ENCODE data around the gene PRKCE. TPM values are rescaled to one million over a fixed set of nuclear protein-coding genes. Genes with fewer than 3 reads are reported as not detected.
A peak's percentile ranks its signal among the peaks of the same experiment; 100 is the strongest.

PRKCE gene
- total RNA-seq, 1 experiment from 2014 or later, result 14.8 TPM

DNA sequence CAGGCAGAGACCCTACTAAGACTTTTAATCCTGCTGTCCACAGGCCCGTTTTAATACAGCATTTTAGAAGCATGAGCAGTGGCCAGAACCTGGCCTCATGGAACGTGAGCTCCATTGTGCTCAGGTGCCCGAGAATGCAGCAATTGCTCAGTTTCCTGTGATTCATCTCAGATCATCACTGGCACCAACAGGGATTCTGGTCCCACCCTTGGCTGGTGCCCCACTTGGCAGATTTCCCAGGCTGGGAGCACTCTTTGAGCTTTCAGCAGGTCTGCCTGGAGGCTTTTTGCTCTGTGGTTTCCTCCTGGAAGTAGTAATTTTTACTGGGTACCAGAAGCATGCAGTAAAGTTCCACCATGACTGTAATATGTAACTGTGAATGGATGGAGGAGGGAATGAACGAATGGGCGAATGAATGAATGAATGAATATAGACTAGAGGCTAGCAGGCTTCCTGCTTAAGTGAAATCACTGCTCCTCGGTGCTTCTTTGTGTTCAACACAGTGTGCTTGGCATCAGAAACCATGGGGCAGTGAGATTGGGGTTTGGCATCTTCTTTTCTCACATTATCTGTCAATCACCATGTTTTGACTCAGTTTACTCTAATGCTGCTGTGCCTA lies 312.9 kb downstream of the PRKCE start:
- Histone ChIP-seq H3K9me3 (ENCODE audit: control insufficient read depth in 1 of 2, insufficient read depth in 1 of 2, low read depth in 1 of 2, low read length in 2 of 2) (no peaks in the 10 kb centered on the region), H3K79me2 (ENCODE audit: insufficient read depth, low read length) (no peaks in the 10 kb centered on the region), H3K9ac (ENCODE audit: low read length) (peak overlapping the region; percentile 62), H3K36me3 (ENCODE audit: control insufficient read depth in 1 of 2, insufficient read depth in 2 of 2, low read length in 2 of 2) (no peaks in the 10 kb centered on the region), H3K27me3 (ENCODE audit: insufficient read depth, low read length) (no peaks in the 10 kb centered on the region), H3K27ac (ENCODE audit: low read depth, low read length) (peak overlapping the region; percentile 90), H3K4me1 (ENCODE audit: control insufficient read depth in 1 of 2, insufficient read depth in 2 of 2, low read length in 2 of 2) (peaks cover 61 to 90% of the 10 kb centered on the region in 2 experiments), H3K4me3 (replicated peaks in 1 of 2; ENCODE audit: low read depth in 1 of 2, low read length in 2 of 2) (peak overlapping the region in 1 of 2 experiments; percentile 33; a peak in 2 of 4 replicates), H4K20me1 (ENCODE audit: insufficient read depth) (no peaks in the 10 kb centered on the region), H3K9me2 (ENCODE audit: insufficient read depth) (no peaks in the 10 kb centered on the region), H2AFZ (ENCODE audit: low read depth, low read length, poor library complexity, severe bottlenecking) (no peak overlapping the region), H3K4me2 (ENCODE audit: low read length) (peak overlapping the region; percentile 71)
- BruUV-seq (replicated peaks), result no TSS peak
- DNase-seq (ENCODE audit: low read depth, low spot score) (peak; percentile 97), ATAC-seq (peak; percentile 79)
- CTCF ChIA-PET, result interaction anchor here (0.9 to 3.2 kb wide), 5 partner anchors 21 to 356 kb away, joined by 3 to 11 read pairs (median 5); no protein-coding TSS in a partner anchor
- RAD21 ChIA-PET (ENCODE audit: low non-redundant PET in 1 of 2, low total read pairs in 2 of 2, uncharacterized antibody in 2 of 2, unreplicated experiment in 2 of 2), result no interaction called here
- intact Hi-C loops (cut with micrococcal nuclease), result no loop called here
- POLR2A ChIA-PET, result interaction anchor here (1.3 to 2.9 kb wide), 5 partner anchors 9 to 29 kb away, joined by 4 to 13 read pairs (median 6); no protein-coding TSS in a partner anchor
- TF ChIP-seq SRF (IDR thresholded peaks at IDR 0.05; ENCODE audit: low read depth) (peak; percentile 88), CBX3 (IDR thresholded peaks at IDR 0.05; ENCODE audit: low read depth) (peak; percentile 99), SP1 (IDR thresholded peaks at IDR 0.05; ENCODE audit: low read depth) (peak; percentile 99), EGR1 (IDR thresholded peaks at IDR 0.05; ENCODE audit: low read depth) (no peak), EZH2phosphoT487 (IDR thresholded peaks at IDR 0.05; ENCODE audit: borderline replicate concordance) (no peak), EZH2 (IDR thresholded peaks at IDR 0.05) (no peak), SIN3A (IDR thresholded peaks at IDR 0.05; ENCODE audit: low read depth) (peak; percentile 94), RAD21 (IDR thresholded peaks at IDR 0.05; ENCODE audit: low read depth) (peak; percentile 50), ZFX (IDR thresholded peaks at IDR 0.05) (no peak), FOSL1 (IDR thresholded peaks at IDR 0.05; ENCODE audit: low read depth) (peak; percentile 99), ZNF274 (IDR thresholded peaks at IDR 0.05; ENCODE audit: low read depth, low read length) (no peak), ELF1 (IDR thresholded peaks at IDR 0.05; ENCODE audit: borderline replicate concordance, low read depth) (no peak; the same call in 1 of the 2 replicates), CEBPB (IDR thresholded peaks at IDR 0.05; ENCODE audit: low read depth) (peak; percentile 94), TCF7L2 (IDR thresholded peaks at IDR 0.05; ENCODE audit: borderline replicate concordance, extremely low read depth, insufficient read depth, insufficient read length) (peak; percentile 89), POLR2A (IDR thresholded peaks at IDR 0.05; ENCODE audit: borderline replicate concordance, extremely low read depth, insufficient read depth, insufficient read length) (no peak), POLR2AphosphoS5 (IDR thresholded peaks at IDR 0.05; ENCODE audit: low read depth, low read length) (peak; percentile 87), YY1 (IDR thresholded peaks at IDR 0.05; ENCODE audit: extremely low read depth, insufficient replicate concordance, low read depth, low read length) (peak; percentile 57), JUND (IDR thresholded peaks at IDR 0.05) (peak; percentile 99)
- TF ChIP-seq, protein P1, sequence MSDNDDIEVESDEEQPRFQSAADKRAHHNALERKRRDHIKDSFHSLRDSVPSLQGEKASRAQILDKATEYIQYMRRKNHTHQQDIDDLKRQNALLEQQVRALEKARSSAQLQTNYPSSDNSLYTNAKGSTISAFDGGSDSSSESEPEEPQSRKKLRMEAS (IDR thresholded peaks at IDR 0.05), result peak; percentile 95
- TF ChIP-seq, protein P2, sequence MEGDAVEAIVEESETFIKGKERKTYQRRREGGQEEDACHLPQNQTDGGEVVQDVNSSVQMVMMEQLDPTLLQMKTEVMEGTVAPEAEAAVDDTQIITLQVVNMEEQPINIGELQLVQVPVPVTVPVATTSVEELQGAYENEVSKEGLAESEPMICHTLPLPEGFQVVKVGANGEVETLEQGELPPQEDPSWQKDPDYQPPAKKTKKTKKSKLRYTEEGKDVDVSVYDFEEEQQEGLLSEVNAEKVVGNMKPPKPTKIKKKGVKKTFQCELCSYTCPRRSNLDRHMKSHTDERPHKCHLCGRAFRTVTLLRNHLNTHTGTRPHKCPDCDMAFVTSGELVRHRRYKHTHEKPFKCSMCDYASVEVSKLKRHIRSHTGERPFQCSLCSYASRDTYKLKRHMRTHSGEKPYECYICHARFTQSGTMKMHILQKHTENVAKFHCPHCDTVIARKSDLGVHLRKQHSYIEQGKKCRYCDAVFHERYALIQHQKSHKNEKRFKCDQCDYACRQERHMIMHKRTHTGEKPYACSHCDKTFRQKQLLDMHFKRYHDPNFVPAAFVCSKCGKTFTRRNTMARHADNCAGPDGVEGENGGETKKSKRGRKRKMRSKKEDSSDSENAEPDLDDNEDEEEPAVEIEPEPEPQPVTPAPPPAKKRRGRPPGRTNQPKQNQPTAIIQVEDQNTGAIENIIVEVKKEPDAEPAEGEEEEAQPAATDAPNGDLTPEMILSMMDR (IDR thresholded peaks at IDR 0.05 in 2 of 3, conservative IDR thresholded peaks at IDR 0.05 in 1 of 3; ENCODE audit: borderline replicate concordance in 1 of 3, insufficient read depth in 1 of 3, low read depth in 2 of 3, low read length in 2 of 3), result no peak
- TF ChIP-seq, protein P3, sequence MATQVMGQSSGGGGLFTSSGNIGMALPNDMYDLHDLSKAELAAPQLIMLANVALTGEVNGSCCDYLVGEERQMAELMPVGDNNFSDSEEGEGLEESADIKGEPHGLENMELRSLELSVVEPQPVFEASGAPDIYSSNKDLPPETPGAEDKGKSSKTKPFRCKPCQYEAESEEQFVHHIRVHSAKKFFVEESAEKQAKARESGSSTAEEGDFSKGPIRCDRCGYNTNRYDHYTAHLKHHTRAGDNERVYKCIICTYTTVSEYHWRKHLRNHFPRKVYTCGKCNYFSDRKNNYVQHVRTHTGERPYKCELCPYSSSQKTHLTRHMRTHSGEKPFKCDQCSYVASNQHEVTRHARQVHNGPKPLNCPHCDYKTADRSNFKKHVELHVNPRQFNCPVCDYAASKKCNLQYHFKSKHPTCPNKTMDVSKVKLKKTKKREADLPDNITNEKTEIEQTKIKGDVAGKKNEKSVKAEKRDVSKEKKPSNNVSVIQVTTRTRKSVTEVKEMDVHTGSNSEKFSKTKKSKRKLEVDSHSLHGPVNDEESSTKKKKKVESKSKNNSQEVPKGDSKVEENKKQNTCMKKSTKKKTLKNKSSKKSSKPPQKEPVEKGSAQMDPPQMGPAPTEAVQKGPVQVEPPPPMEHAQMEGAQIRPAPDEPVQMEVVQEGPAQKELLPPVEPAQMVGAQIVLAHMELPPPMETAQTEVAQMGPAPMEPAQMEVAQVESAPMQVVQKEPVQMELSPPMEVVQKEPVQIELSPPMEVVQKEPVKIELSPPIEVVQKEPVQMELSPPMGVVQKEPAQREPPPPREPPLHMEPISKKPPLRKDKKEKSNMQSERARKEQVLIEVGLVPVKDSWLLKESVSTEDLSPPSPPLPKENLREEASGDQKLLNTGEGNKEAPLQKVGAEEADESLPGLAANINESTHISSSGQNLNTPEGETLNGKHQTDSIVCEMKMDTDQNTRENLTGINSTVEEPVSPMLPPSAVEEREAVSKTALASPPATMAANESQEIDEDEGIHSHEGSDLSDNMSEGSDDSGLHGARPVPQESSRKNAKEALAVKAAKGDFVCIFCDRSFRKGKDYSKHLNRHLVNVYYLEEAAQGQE (IDR thresholded peaks at IDR 0.05; ENCODE audit: low read depth), result no peak
- TF ChIP-seq, protein P4, sequence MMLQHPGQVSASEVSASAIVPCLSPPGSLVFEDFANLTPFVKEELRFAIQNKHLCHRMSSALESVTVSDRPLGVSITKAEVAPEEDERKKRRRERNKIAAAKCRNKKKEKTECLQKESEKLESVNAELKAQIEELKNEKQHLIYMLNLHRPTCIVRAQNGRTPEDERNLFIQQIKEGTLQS (IDR thresholded peaks at IDR 0.05), result 0 out of 2 replicates have a peak, but pooled peaks have one; percentile 43
